Gastrocnemius medialis (tissue), 4 donors: ENCODE data around the gene FARP1.

Experiments
- CTCF ChIP-seq, 5 experiments: fragments of 450-650 bp in 3 of 5; fragments of 200-600 bp in 2 of 5; sonication (generic) in 2 of 5; IDR thresholded peaks in 4 of 5; conservative IDR thresholded peaks in 1 of 5; 1 replicate in 4 of 5; 2 replicates in 1 of 5; pipeline ENCODE4 v1.5.1; 2016 to 2019; ENCODE audit warnings: antibody characterized with exemption in 5 of 5, mild to moderate bottlenecking in 3 of 5, moderate library complexity in 3 of 5
- POLR2A ChIP-seq, 2 donors: fragments of 450-650 bp; IDR thresholded peaks; one replicate each; pipeline ENCODE4 v1.6.1; 2017; ENCODE audit warnings: antibody characterized with exemption in 2 of 2, mild to moderate bottlenecking in 2 of 2, moderate library complexity in 2 of 2

GRCh38 chr13:98208606-98209005, 65.7 kb downstream of the FARP1 start:
- TF ChIP-seq CTCF (IDR thresholded peaks at IDR 0.05 in 4 of 5, conservative IDR thresholded peaks at IDR 0.05 in 1 of 5), result no peak
- no peak for TF ChIP-seq POLR2A (IDR thresholded peaks at IDR 0.05)
